GM12891 (cell line): ENCODE data around the gene PPID.
"Not testable (repeated sequence)": the region's sequence is repeated elsewhere in the genome, so short reads cannot be mapped to it uniquely, and the experiment has no call there.

Source experiments
- PAX5 ChIP-seq: IDR thresholded peaks from 2 replicates; pipeline ENCODE4 v1.6.1; 2011; ENCODE audit warnings: low read length, moderate library complexity, mild to moderate bottlenecking; ENCODE audit not compliant: insufficient read depth, severe bottlenecking
- POLR2A ChIP-seq: IDR thresholded peaks from 2 replicates; pipeline ENCODE4 v1.6.1; 2011; ENCODE audit warnings: low read depth, low read length, control low read depth
- POLR2AphosphoS5 ChIP-seq: IDR thresholded peaks from 2 replicates; pipeline ENCODE4 v1.6.1; 2011; ENCODE audit warnings: low read depth, low read length, control low read depth
- POU2F2 ChIP-seq: IDR thresholded peaks from 2 replicates; pipeline ENCODE4 v1.6.1; 2011; ENCODE audit warnings: low read depth, mild to moderate bottlenecking, control low read depth, low read length, moderate library complexity
- SPI1 ChIP-seq: IDR thresholded peaks from 2 replicates; pipeline ENCODE4 v1.6.1; 2011; ENCODE audit warnings: low read depth, low read length, control low read depth
- TAF1 ChIP-seq: IDR thresholded peaks from 2 replicates; pipeline ENCODE4 v1.6.1; 2011; ENCODE audit warnings: low read depth, low read length, control low read depth

DNA sequence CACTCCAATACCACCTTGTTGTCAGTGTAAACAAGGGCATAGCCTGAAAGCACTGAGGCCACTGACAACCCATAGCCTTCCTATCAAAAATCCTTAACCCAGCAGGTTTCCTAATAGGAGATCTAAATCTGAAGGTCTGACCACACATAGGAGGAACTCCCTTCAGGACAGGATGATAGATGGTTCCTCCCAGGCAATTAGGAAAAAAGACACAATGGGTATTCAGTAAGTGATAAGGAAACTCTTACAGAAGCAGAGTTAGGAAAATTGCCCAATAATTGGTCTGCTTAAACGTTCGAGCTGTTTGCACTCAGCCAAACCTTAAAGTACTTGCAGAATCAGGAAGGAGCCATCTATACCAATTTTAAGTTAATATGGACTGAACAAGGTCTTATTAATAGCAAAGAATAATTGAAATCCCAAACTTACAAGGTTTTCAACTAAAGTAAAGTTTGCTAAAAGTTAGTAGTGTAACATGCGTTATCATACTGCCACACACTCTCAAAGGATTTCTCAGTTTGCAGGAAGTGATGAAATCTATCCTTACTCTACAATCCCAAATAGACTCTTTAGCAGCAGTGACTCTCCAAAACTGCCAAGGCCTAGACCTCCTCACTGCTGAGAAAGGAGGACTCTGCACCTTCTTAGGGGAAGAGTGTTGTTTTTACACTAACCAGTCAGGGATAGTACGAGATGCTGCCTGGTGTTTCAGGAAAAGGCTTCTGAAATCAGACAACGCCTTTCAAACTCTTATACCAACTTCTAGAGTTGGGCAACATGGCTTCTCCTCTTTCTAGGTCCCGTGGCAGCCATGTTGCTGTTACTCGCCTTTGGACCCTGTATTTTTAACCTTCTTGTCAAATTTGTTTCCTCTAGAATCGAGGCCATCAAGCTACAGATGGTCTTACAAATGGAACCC is 59.2 kb downstream of the PPID start:
- TF ChIP-seq POLR2A, POLR2AphosphoS5, POU2F2, TAF1, SPI1, PAX5: not testable (repeated sequence)
